Liver (tissue), 9 donors: ENCODE data around the gene FAM186B. TPM values are rescaled to one million over a fixed set of nuclear protein-coding genes. Genes with fewer than 3 reads are reported as not detected.
A peak's percentile ranks its signal among the peaks of the same experiment; 100 is the strongest.

Experiments
- DNase-seq: peaks from one replicate; pipeline ENCODE4 v3.0.0-alpha.2; 2017; ENCODE audit warnings: low spot score
- H3K27ac ChIP-seq, 2 donors: one replicate each; pipeline ENCODE4 v1.7.0; 2013; ENCODE audit warnings: inconsistent platforms in 2 of 2, low read length in 2 of 2, control low read depth in 1 of 2, low read depth in 1 of 2, mild to moderate bottlenecking in 1 of 2
- H3K27me3 ChIP-seq, 4 donors: one replicate each; pipeline versions ENCODE4 v1.6.1 to v1.7.0; 2013; ENCODE audit warnings: low read length in 3 of 4, inconsistent platforms in 1 of 4, mild to moderate bottlenecking in 1 of 4, moderate library complexity in 1 of 4; ENCODE audit not compliant: control insufficient read depth in 4 of 4, insufficient read depth in 4 of 4
- H3K36me3 ChIP-seq, 4 donors: one replicate each; pipeline versions ENCODE4 v1.6.1 to v1.7.0; 2013; ENCODE audit warnings: low read length in 3 of 4, mild to moderate bottlenecking in 3 of 4, low read depth in 1 of 4, moderate library complexity in 1 of 4; ENCODE audit not compliant: control insufficient read depth in 4 of 4, insufficient read depth in 3 of 4
- H3K4me1 ChIP-seq, 4 donors: one replicate each; pipeline versions ENCODE4 v1.6.1 to v1.7.0; 2013; ENCODE audit warnings: low read length in 3 of 4, mild to moderate bottlenecking in 3 of 4, moderate library complexity in 1 of 4; ENCODE audit not compliant: control insufficient read depth in 4 of 4, insufficient read depth in 4 of 4
- H3K4me3 ChIP-seq, 3 donors: one replicate each; pipeline versions ENCODE4 v1.6.1 to v1.7.0; 2013; ENCODE audit warnings: low read length in 3 of 3, control low read depth in 1 of 3, low read depth in 1 of 3, mild to moderate bottlenecking in 1 of 3
- H3K9ac ChIP-seq, 2 donors: one replicate each; pipeline ENCODE4 v1.7.0; 2013; ENCODE audit warnings: low read length in 2 of 2, mild to moderate bottlenecking in 2 of 2, moderate library complexity in 2 of 2, control low read depth in 1 of 2, low read depth in 1 of 2
- H3K9me3 ChIP-seq, 4 donors: one replicate each; pipeline versions ENCODE4 v1.6.1 to v1.7.0; 2013; ENCODE audit warnings: low read length in 3 of 4; ENCODE audit not compliant: control insufficient read depth in 4 of 4
- ATF3 ChIP-seq: IDR thresholded peaks from 2 replicates; pipeline ENCODE4 v1.6.1; 2016; ENCODE audit warnings: antibody characterized with exemption
- CTCF ChIP-seq: fragments of 150-350 bp; IDR thresholded peaks from 2 replicates; pipeline ENCODE4 v1.5.1; 2017; ENCODE audit warnings: improper control_type of control experiment, low read depth, low read length; ENCODE audit not compliant: missing input control
- GABPA ChIP-seq, 2 donors: IDR thresholded peaks in 1 of 2; conservative IDR thresholded peaks in 1 of 2; 2 replicates each; pipeline ENCODE4 v1.6.1; 2016; ENCODE audit warnings: antibody characterized with exemption in 2 of 2, mild to moderate bottlenecking in 1 of 2, moderate library complexity in 1 of 2
- HNF4A ChIP-seq, 2 donors: conservative IDR thresholded peaks; 2 replicates each; pipeline ENCODE4 v1.6.1; 2016; ENCODE audit warnings: antibody characterized with exemption in 2 of 2, mild to moderate bottlenecking in 2 of 2
- MAX ChIP-seq: IDR thresholded peaks from 2 replicates; pipeline ENCODE4 v1.6.1; 2016; ENCODE audit warnings: antibody characterized with exemption
- RAD21 ChIP-seq, 2 donors: IDR thresholded peaks; 2 replicates each; pipeline ENCODE4 v1.6.1; 2016; ENCODE audit warnings: antibody characterized with exemption in 2 of 2, mild to moderate bottlenecking in 2 of 2
- REST ChIP-seq: IDR thresholded peaks from 2 replicates; pipeline ENCODE4 v1.6.1; 2016; ENCODE audit warnings: antibody characterized with exemption, mild to moderate bottlenecking
- TAF1 ChIP-seq: conservative IDR thresholded peaks from 2 replicates; pipeline ENCODE4 v1.6.1; 2016; ENCODE audit warnings: antibody characterized with exemption, mild to moderate bottlenecking
- ZBTB33 ChIP-seq: IDR thresholded peaks from 2 replicates; pipeline ENCODE4 v1.6.1; 2016; ENCODE audit warnings: antibody characterized with exemption
- WGBS: extraction: QIAGEN DNeasy Blood & Tissue Kit; methylation state at CpG from one replicate; pipeline ENCODE4 v1.1.7; 2013; 5-methylcytosine and 5-hydroxymethylcytosine counted together
- polyA plus RNA-seq, 2 donors: library from polyadenylated mRNA; stranded (reverse) in 1 of 2; unstranded in 1 of 2; fragments of 200-250 nt in 1 of 2; fragments of >200 nt in 1 of 2; fragmentation: Nextera tagmentation in 1 of 2; extraction: Ambion mirVana in 1 of 2; gene quantifications; one replicate each; pipeline versions ENCODE4 v1.2.1 to v1.2.3, GENCODE V29; 2013 to 2015
- total RNA-seq, 2 donors: library from RNA; depleted of rRNA; stranded (reverse); fragments of >200 nt; gene quantifications; one replicate each; pipeline ENCODE4 v1.2.3, GENCODE V29; 2014
- donor health status: healthy.
- donor health status: healthy.
- donor health status: healthy.
- donor health status: healthy.
- donor health status: healthy.

The FAM186B gene
- total and polyA plus RNA-seq, 4 donors = 0.19 to 0.84 (median 0.42) TPM

GRCh38 chr12:49641748-49642369 lies 36.4 kb upstream of the FAM186B start:
- H3K4me3 ChIP-seq = no peak overlapping the region
- H3K27me3 ChIP-seq = no peaks in the 10 kb centered on the region
- H3K4me1 ChIP-seq = peaks cover 3 to 17% (median 10%) of the 10 kb centered on the region in 4 donors
- no peak overlapping the region for H3K27ac ChIP-seq
- WGBS = 92% methylated on average over 17 of the region's 17 CpGs
- no peak overlapping the region for H3K9ac ChIP-seq
- peaks cover 0 to 12% (median 3%) of the 10 kb centered on the region in 4 donors for H3K36me3 ChIP-seq
- no peak for TF ChIP-seq REST
- no peak for TF ChIP-seq HNF4A (conservative IDR thresholded peaks at IDR 0.05)
- TF ChIP-seq ZBTB33 = no peak
- no peak for TF ChIP-seq ATF3
- no peak for TF ChIP-seq TAF1
- no peak for TF ChIP-seq GABPA (IDR thresholded peaks at IDR 0.05 in 1 of 2, conservative IDR thresholded peaks at IDR 0.05 in 1 of 2)
- TF ChIP-seq MAX = no peak
- no peak for TF ChIP-seq CTCF
- H3K9me3 ChIP-seq = no peaks in the 10 kb centered on the region
- DNase-seq = no peak

- TF ChIP-seq RAD21 (IDR thresholded peaks at IDR 0.05) = peak; percentile 70 to 81
- peak; percentile 61 for TF ChIP-seq CTCF
- TF ChIP-seq REST = no peak
- no peak overlapping the region for H3K9ac ChIP-seq
Measured at GRCh38 chr12:49636979-49637755, 31.7 kb upstream of the FAM186B start.

More at GRCh38 chr12:49636979-49637755, 31.7 kb upstream of the FAM186B start:
- no peaks in the 10 kb centered on the region for H3K4me1 ChIP-seq
- DNase-seq = peak; percentile 49
- no peak overlapping the region for H3K4me3 ChIP-seq
- no peaks in the 10 kb centered on the region for H3K9me3 ChIP-seq
- no peak overlapping the region for H3K27ac ChIP-seq
- WGBS = 63% methylated on average over 9 of the region's 9 CpGs
- peaks cover 0 to 6% (median 0%) of the 10 kb centered on the region in 4 donors for H3K36me3 ChIP-seq
- H3K27me3 ChIP-seq = no peaks in the 10 kb centered on the region
